ENCODE data around the gene GPATCH4.

DNA sequence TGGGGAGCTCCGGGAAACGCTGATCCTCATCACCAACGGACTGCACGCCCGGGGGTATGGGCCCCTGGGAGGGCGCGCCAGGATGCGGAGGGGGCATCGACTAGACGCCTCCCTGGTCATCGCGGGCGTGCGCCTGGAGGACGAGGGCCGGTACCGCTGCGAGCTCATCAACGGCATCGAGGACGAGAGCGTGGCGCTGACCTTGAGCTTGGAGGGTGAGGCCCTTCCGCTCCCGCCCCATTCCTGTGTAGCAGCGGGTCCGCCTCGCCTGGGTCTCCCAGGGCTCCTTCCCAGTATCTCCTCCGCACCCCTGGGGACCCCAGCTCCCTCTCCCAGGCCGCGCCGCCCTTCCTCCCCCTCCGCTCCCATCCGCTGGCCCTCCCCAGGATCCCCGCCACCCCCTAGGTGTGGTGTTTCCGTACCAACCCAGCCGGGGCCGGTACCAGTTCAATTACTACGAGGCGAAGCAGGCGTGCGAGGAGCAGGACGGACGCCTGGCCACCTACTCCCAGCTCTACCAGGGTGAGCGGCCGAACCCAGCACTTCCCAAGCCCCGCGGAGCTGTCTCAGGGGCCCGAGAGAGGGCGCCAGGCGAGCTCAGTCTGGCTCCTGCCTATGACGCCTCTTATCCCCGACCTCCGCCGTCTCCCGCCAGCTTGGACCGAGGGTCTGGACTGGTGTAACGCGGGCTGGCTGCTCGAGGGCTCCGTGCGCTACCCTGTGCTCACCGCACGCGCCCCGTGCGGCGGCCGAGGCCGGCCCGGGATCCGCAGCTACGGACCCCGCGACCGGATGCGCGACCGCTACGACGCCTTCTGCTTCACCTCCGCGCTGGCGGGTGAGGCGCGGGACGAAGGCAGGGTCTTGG lies 22.9 kb upstream of the GPATCH4 start:
- TF ChIP-seq CTCF (IDR thresholded peaks at IDR 0.05) (peak in 2 of 6 experiments; percentile 3 to 28), POLR2A (IDR thresholded peaks at IDR 0.05) (no peak)
